ENCODE data around the gene ZNHIT6. TPM values are rescaled to one million over a fixed set of nuclear protein-coding genes. Genes with fewer than 3 reads are reported as not detected.

The ZNHIT6 gene, protein sequence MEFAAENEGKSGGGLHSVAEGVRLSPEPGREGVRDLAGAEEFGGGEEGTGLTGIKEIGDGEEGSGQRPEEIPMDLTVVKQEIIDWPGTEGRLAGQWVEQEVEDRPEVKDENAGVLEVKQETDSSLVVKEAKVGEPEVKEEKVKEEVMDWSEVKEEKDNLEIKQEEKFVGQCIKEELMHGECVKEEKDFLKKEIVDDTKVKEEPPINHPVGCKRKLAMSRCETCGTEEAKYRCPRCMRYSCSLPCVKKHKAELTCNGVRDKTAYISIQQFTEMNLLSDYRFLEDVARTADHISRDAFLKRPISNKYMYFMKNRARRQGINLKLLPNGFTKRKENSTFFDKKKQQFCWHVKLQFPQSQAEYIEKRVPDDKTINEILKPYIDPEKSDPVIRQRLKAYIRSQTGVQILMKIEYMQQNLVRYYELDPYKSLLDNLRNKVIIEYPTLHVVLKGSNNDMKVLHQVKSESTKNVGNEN
- total RNA-seq = 8.7 TPM
- long read RNA-seq, transcript ZNHIT6-201 (10 exons, 2,797 nt) = major isoform, 8 of 9 reads
- long read RNA-seq, partial matches to known transcripts = 0 of 9 reads
- long read RNA-seq, other reads (novel, unspliced or antisense) = 1 of 9 reads

DNA sequence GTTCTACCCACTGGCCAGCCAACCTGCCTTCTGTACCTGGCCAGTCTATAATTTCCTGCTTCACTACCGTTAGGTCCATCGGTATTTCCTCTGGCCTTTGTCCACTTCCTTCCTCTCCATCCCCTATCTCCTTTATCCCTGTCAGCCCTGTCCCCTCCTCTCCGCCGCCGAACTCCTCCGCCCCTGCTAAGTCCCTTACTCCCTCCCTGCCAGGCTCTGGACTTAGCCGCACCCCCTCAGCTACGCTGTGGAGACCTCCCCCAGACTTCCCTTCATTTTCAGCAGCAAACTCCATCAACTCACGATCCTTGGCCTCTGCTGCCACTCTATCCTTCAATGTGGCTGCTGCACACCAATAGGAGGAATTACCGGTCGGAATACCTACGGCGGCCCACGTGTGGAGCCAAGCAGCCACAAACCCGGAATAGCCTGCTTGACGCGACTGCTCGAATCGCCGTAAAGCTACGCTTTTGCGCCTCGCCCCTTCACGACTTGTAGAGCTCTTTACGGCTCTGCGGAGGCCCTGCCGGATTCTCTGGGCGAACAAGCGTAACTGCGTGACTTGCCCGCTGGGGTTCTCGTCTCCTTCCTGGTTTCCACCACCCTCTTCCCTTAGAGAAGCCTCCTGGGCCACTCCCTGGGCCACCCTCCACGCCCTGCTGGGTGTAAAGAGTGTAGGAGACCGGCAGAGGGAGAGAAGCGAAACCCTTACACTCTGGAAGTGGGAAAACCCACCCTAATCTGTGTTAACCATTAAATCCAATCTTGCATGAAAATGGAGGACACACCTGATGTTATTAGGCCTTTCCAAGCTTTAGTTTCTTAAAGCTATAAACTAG, at the start of gene ZNHIT6:
Gene ZNHIT6 (minus strand): TSS at position 444 of the 839 bp plus-strand sequence. CDS start 149 bp downstream, at position 295.
- Histone ChIP-seq H3K27me3 (ENCODE audit: low read depth) (no peaks in the 10 kb centered on the region), H3K36me3 (peaks cover 26% of the 10 kb centered on the region), H3K27ac (replicated peaks) (peak within 1 kb of the TSS; percentile 93), H3K4me3 (peak within 1 kb of the TSS; percentile 74), H3K9me3 (replicated peaks) (no peaks in the 10 kb centered on the region), H3K4me1 (peaks cover 27% of the 10 kb centered on the region)
- TF ChIP-seq, protein P1, sequence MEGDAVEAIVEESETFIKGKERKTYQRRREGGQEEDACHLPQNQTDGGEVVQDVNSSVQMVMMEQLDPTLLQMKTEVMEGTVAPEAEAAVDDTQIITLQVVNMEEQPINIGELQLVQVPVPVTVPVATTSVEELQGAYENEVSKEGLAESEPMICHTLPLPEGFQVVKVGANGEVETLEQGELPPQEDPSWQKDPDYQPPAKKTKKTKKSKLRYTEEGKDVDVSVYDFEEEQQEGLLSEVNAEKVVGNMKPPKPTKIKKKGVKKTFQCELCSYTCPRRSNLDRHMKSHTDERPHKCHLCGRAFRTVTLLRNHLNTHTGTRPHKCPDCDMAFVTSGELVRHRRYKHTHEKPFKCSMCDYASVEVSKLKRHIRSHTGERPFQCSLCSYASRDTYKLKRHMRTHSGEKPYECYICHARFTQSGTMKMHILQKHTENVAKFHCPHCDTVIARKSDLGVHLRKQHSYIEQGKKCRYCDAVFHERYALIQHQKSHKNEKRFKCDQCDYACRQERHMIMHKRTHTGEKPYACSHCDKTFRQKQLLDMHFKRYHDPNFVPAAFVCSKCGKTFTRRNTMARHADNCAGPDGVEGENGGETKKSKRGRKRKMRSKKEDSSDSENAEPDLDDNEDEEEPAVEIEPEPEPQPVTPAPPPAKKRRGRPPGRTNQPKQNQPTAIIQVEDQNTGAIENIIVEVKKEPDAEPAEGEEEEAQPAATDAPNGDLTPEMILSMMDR (IDR thresholded peaks at IDR 0.05; ENCODE audit: borderline replicate concordance) = peak; percentile 57
- peak; percentile 84 for DNase-seq
- intact Hi-C loops (cut with micrococcal nuclease) = no loop called here

DNA sequence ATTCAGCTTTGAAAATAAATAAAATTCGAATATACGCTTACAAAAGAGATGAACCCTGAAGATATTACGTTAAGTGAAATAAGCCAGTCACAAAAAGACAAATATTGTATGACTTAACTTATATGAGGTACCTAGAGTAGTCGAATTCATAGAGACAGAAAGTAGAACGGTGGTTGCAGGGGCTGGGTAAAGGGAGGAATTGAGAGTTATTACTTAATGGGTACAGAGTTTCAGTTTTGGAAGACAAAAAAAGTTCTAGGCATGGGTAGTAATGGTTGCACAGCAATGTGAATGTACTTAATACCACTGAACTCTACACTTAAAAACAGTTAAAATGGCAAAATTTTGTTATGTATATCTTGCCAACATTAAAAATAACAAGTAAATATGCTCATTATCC, 48.6 kb upstream of the ZNHIT6 start:
- DNase-seq = no peak
- intact Hi-C loops (cut with micrococcal nuclease) = no loop called here
- Histone ChIP-seq H3K27me3 (ENCODE audit: low read depth) (no peaks in the 10 kb centered on the region), H3K9me3 (replicated peaks) (peaks cover 30% of the 10 kb centered on the region), H3K36me3 (no peaks in the 10 kb centered on the region), H3K27ac (replicated peaks) (no peak overlapping the region), H3K4me3 (no peak overlapping the region), H3K4me1 (no peaks in the 10 kb centered on the region)
- TF ChIP-seq, protein P1 (IDR thresholded peaks at IDR 0.05; ENCODE audit: borderline replicate concordance) = no peak

DNA sequence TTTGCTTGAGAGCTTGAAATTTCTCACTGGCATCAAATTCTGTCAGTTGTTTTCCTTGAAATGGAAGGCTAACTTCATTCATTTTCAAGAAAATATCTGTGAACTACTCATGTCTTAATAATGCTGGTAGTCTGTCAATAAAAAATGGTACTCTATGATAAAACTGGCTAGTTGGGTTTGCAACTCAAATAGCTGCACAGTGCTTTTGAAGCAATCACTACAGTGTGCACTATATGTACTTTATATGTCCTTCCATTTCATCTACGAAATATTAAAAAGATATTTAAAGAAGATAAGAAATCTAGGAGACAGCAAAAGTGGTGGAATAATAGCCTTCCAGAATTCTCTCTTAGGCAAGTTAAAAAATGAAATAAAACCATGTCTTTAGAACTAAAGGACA, 39.9 kb upstream of the ZNHIT6 start:
- Histone ChIP-seq H3K27ac (replicated peaks) (no peak overlapping the region), H3K9me3 (replicated peaks) (no peaks in the 10 kb centered on the region), H3K27me3 (ENCODE audit: low read depth) (no peaks in the 10 kb centered on the region), H3K4me1 (no peaks in the 10 kb centered on the region), H3K36me3 (no peaks in the 10 kb centered on the region), H3K4me3 (no peak overlapping the region)
- DNase-seq = no peak
- intact Hi-C loops (cut with micrococcal nuclease) = no loop called here
- TF ChIP-seq, protein P1 (IDR thresholded peaks at IDR 0.05; ENCODE audit: borderline replicate concordance) = no peak

DNA sequence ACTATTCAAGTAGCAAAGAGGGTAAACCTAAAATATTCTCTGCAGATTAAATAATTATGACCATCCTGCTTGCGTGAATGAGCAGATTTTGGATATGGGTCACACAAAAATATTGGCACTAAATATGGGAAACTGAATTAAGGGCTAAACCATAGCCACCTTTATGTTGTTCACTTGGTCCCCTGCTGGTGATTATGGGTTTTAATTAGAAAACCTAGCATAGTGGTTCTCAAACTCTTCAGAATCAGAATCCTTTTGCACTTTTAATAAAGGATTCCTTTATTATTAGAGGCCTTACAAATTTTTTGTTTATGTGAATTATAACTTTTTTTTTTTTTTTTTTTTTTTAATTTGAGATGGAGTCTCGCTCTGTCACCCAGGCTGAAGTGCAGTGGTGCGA, 38.5 kb upstream of the ZNHIT6 start:
- Histone ChIP-seq H3K36me3 (no peaks in the 10 kb centered on the region), H3K27me3 (ENCODE audit: low read depth) (no peaks in the 10 kb centered on the region), H3K4me1 (no peaks in the 10 kb centered on the region), H3K4me3 (no peak overlapping the region), H3K9me3 (replicated peaks) (no peaks in the 10 kb centered on the region), H3K27ac (replicated peaks) (no peak overlapping the region)
- intact Hi-C loops (cut with micrococcal nuclease) = no loop called here
- TF ChIP-seq, protein P1 (IDR thresholded peaks at IDR 0.05; ENCODE audit: borderline replicate concordance) = no peak
- DNase-seq = no peak

DNA sequence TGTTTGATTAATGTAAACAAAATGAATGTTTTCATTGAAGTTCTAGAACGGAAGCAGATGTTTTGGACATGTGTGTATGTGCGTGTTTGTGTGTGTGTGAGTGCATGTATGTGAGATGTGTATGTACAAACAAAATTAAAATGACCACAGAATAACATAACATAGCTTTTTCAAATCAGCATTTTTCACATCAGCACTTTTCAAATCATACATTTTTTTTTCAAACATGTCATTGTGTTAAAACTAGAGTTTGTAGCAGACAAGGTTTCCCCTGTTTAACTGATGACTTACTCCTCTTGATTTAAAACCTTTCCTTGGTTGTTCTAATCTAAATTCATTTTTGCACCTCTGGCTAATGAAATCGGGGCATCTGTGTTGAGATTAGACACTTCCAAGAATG, 35.6 kb upstream of the ZNHIT6 start:
- intact Hi-C loops (cut with micrococcal nuclease) = no loop called here
- Histone ChIP-seq H3K4me1 (no peaks in the 10 kb centered on the region), H3K36me3 (no peaks in the 10 kb centered on the region), H3K9me3 (replicated peaks) (no peaks in the 10 kb centered on the region), H3K4me3 (no peak overlapping the region), H3K27me3 (ENCODE audit: low read depth) (no peaks in the 10 kb centered on the region), H3K27ac (replicated peaks) (no peak overlapping the region)
- no peak for DNase-seq
- TF ChIP-seq, protein P1 (IDR thresholded peaks at IDR 0.05; ENCODE audit: borderline replicate concordance) = no peak
